ENCODE measurements around the gene ACP4.
A peak's percentile ranks its signal among the peaks of the same experiment; 100 is the strongest.

Gene ACP4

DNA sequence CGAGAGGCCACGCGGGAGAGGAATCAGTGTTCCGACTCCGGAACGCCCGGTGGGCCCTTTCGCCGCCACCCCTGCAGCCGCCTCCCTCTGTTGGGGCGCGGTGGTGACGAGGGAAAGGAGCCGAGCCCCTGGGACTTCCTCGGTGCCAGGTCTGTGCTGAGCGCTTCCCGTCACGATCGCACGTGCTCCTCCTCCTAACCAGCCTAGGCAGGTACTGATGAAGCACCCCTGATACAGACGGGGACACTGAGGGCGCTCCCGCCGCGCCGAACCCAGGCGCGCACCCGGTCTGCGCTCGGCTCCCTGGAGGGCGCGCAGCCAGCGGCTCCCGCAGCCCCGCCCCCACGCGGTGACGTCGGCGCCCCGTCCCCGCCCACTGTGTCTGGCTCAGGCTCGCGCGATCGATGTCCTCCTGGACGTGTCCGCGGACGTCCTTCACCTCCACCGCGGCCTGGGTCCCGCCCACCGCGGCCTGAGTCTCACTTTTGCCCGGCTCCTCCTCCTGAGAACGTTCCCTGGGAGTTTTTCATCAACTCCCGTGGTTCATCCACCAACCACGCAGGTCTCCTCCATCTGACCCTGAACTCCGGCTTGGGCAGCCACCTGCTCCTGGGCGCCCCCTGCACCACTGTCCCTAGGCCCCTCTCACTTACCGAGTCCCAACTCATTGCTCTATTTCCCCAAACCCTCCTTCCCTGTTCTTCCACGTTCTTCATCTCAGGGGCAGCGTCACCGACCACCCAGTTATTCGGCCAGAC, 45.7 kb downstream of the ACP4 start:
- H3K4me1 ChIP-seq (ENCODE audit: low read length), result no peaks in the 10 kb centered on the region
- no peaks in the 10 kb centered on the region for H3K79me2 ChIP-seq (ENCODE audit: low read length)
- no peak overlapping the region for H3K9ac ChIP-seq (ENCODE audit: low read length)
- peak overlapping the region; percentile 30; the same call in 1 of the 2 replicates for H2AFZ ChIP-seq (ENCODE audit: low read length)
- no peaks in the 10 kb centered on the region for H3F3A ChIP-seq (ENCODE audit: insufficient read depth, low read length)
- H3K36me3 ChIP-seq (replicated peaks; ENCODE audit: insufficient read depth, low read length), result no peaks in the 10 kb centered on the region
- no peaks in the 10 kb centered on the region for H3K9me2 ChIP-seq (replicated peaks; ENCODE audit: insufficient read depth, low read length)
- H3K27ac ChIP-seq (ENCODE audit: low read length), result no peak overlapping the region
- peak; percentile 32 for DNase-seq
- TF ChIP-seq EZH2 (optimal IDR thresholded peaks at IDR 0.05; ENCODE audit: low read depth, low read length) (no peak), EZH2phosphoT487 (IDR thresholded peaks at IDR 0.05; ENCODE audit: low read length) (no peak)
- TF ChIP-seq, protein P1, sequence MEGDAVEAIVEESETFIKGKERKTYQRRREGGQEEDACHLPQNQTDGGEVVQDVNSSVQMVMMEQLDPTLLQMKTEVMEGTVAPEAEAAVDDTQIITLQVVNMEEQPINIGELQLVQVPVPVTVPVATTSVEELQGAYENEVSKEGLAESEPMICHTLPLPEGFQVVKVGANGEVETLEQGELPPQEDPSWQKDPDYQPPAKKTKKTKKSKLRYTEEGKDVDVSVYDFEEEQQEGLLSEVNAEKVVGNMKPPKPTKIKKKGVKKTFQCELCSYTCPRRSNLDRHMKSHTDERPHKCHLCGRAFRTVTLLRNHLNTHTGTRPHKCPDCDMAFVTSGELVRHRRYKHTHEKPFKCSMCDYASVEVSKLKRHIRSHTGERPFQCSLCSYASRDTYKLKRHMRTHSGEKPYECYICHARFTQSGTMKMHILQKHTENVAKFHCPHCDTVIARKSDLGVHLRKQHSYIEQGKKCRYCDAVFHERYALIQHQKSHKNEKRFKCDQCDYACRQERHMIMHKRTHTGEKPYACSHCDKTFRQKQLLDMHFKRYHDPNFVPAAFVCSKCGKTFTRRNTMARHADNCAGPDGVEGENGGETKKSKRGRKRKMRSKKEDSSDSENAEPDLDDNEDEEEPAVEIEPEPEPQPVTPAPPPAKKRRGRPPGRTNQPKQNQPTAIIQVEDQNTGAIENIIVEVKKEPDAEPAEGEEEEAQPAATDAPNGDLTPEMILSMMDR (IDR thresholded peaks at IDR 0.05; ENCODE audit: low read length), result no peak
- H3K4me2 ChIP-seq (ENCODE audit: low read depth, low read length), result peak overlapping the region; percentile 73
- no peaks in the 10 kb centered on the region for H3K9me3 ChIP-seq (replicated peaks; ENCODE audit: insufficient read depth, low read length)
- H3K4me3 ChIP-seq (ENCODE audit: low read length), result peak overlapping the region; percentile 50; the same call in 1 of the 2 replicates
- no peaks in the 10 kb centered on the region for H4K20me1 ChIP-seq (ENCODE audit: insufficient read depth, low read length)
- H3K27me3 ChIP-seq (replicated peaks; ENCODE audit: insufficient read depth, low read length), result peaks cover 60% of the 10 kb centered on the region

DNA sequence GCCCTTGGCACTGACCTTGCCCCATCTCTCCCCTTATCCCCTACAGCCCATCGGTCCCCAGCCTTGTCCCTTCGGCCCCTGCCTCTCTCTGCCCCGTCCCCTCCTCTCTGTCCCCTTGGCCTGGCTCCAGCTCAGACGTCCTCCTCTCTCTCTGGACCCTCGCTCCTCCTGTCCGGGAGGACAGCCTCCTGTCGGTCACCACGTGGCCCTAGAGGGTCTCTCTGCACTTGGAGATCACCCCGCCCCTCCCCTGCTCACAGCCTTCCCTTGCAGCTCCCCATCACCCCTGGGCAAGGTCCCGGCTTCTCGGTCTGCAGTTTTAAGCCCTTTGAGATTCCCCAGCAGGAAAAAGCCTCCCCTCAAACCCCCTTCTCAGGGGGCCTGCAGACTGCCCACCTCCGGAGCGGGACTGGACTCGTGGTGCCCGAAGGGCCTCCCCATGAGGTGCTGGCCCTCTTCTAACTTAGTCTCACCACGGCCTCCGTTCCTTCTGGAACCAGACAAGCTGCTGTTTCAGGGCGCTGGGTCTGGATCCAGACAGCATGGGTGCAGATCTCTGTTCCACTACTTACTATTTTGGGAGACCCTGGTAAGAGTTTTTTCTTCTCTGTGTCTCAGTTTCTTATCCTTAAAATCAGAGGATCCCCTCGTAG, 46.5 kb downstream of the ACP4 start:
- no peaks in the 10 kb centered on the region for H3F3A ChIP-seq (ENCODE audit: insufficient read depth, low read length)
- no peaks in the 10 kb centered on the region for H3K9me2 ChIP-seq (replicated peaks; ENCODE audit: insufficient read depth, low read length)
- no peaks in the 10 kb centered on the region for H3K4me1 ChIP-seq (ENCODE audit: low read length)
- H3K4me2 ChIP-seq (ENCODE audit: low read depth, low read length), result peak overlapping the region; percentile 73; the same call in 1 of the 2 replicates
- no peaks in the 10 kb centered on the region for H3K9me3 ChIP-seq (replicated peaks; ENCODE audit: insufficient read depth, low read length)
- TF ChIP-seq, protein P1 (IDR thresholded peaks at IDR 0.05; ENCODE audit: low read length), result no peak
- TF ChIP-seq EZH2 (optimal IDR thresholded peaks at IDR 0.05; ENCODE audit: low read depth, low read length) (no peak), EZH2phosphoT487 (IDR thresholded peaks at IDR 0.05; ENCODE audit: low read length) (no peak)
- H3K4me3 ChIP-seq (ENCODE audit: low read length), result no peak overlapping the region
- DNase-seq, result no peak
- no peak overlapping the region for H3K27ac ChIP-seq (ENCODE audit: low read length)
- peaks cover 60% of the 10 kb centered on the region for H3K27me3 ChIP-seq (replicated peaks; ENCODE audit: insufficient read depth, low read length)
- no peak overlapping the region for H2AFZ ChIP-seq (ENCODE audit: low read length)
- no peaks in the 10 kb centered on the region for H3K79me2 ChIP-seq (ENCODE audit: low read length)
- H4K20me1 ChIP-seq (ENCODE audit: insufficient read depth, low read length), result no peaks in the 10 kb centered on the region
- no peaks in the 10 kb centered on the region for H3K36me3 ChIP-seq (replicated peaks; ENCODE audit: insufficient read depth, low read length)
- no peak overlapping the region for H3K9ac ChIP-seq (ENCODE audit: low read length)

DNA sequence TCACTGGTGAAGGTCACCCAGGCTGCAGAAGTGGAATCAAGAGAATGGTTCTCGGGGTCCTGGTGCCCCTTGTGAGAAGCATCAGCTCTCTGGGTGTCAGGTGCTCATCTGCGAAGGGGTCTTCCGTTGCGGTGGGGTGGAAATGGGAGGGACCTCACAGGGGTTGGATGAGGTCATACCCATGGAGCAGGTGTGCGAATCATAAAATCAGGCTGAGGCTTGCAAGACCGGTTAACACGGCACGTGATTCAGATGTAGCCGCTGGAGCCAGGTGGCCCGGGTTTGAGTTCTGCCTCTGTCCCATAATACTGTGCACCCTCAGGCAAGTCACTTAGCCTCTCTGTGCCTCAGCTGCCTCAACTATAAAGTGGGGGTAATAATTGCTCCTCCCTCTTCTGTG, 47.1 kb downstream of the ACP4 start:
- Histone ChIP-seq H3K27me3 (replicated peaks; ENCODE audit: insufficient read depth, low read length) (peaks cover 62% of the 10 kb centered on the region), H3K79me2 (ENCODE audit: low read length) (no peaks in the 10 kb centered on the region), H3K9me2 (replicated peaks; ENCODE audit: insufficient read depth, low read length) (no peaks in the 10 kb centered on the region), H3K27ac (ENCODE audit: low read length) (no peak overlapping the region), H3F3A (ENCODE audit: insufficient read depth, low read length) (no peaks in the 10 kb centered on the region), H3K36me3 (replicated peaks; ENCODE audit: insufficient read depth, low read length) (no peaks in the 10 kb centered on the region), H4K20me1 (ENCODE audit: insufficient read depth, low read length) (no peaks in the 10 kb centered on the region), H3K9me3 (replicated peaks; ENCODE audit: insufficient read depth, low read length) (no peaks in the 10 kb centered on the region), H2AFZ (ENCODE audit: low read length) (no peak overlapping the region), H3K4me3 (ENCODE audit: low read length) (no peak overlapping the region), H3K4me1 (ENCODE audit: low read length) (no peaks in the 10 kb centered on the region), H3K4me2 (ENCODE audit: low read depth, low read length) (no peak overlapping the region), H3K9ac (ENCODE audit: low read length) (no peak overlapping the region)
- no peak for TF ChIP-seq EZH2 (optimal IDR thresholded peaks at IDR 0.05; ENCODE audit: low read depth, low read length)
- TF ChIP-seq, protein P1 (IDR thresholded peaks at IDR 0.05; ENCODE audit: low read length), result no peak
- no peak for TF ChIP-seq EZH2phosphoT487 (IDR thresholded peaks at IDR 0.05; ENCODE audit: low read length)
- no peak for DNase-seq

Data from MM.1S (cell line).